NB4 (cell line): ENCODE measurements around the gene BTBD9.

Source experiments
- DNase-seq: peaks from one replicate; pipeline ENCODE4 v3.0.0; 2010; ENCODE audit warnings: low read depth
- H3K4me3 ChIP-seq: one replicate; pipeline ENCODE4 v1.5.1; 2011; ENCODE audit warnings: mild to moderate bottlenecking, low read depth, low read length, moderate library complexity
- CTCF ChIP-seq: IDR thresholded peaks from one replicate; pipeline ENCODE4 v1.5.1; 2012; ENCODE audit warnings: low read depth, low read length
- MYC ChIP-seq: IDR thresholded peaks from 2 replicates; pipeline ENCODE4 v1.6.1; 2011; ENCODE audit warnings: low read depth, low read length
- POLR2A ChIP-seq: IDR thresholded peaks from 2 replicates; pipeline ENCODE4 v1.6.1; 2011; ENCODE audit warnings: mild to moderate bottlenecking; ENCODE audit not compliant: insufficient read length; ENCODE audit errors: extremely low read depth
- TF ChIP-seq, protein P1 (sequence below): IDR thresholded peaks from 2 replicates; pipeline ENCODE4 v1.6.1; 2011; ENCODE audit warnings: low read depth, low read length

Gene BTBD9

DNA sequence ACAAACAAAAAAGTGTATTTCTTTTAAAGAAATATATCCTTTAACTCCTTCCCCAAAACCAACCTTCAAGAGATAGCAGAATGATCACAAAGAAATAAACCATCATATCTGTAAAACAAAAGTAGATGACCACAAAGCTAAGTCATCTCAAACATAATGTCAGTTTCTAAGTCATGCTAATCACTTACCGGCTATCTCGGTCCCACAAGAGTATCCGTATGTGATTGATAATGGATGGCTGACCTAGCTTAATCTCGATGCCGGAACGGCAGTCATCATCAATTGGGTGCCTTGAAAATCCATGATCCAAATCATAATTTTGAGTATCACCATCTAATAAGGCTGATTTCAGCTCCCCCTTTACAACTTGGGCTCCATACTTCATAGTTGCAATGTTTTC, 59.7 kb downstream of the BTBD9 start:
- TF ChIP-seq MYC = no peak
- no peak for TF ChIP-seq CTCF
- no peak for TF ChIP-seq POLR2A
- TF ChIP-seq, protein P1, sequence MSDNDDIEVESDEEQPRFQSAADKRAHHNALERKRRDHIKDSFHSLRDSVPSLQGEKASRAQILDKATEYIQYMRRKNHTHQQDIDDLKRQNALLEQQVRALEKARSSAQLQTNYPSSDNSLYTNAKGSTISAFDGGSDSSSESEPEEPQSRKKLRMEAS = no peak
- H3K4me3 ChIP-seq = no peak overlapping the region
- DNase-seq = no peak

DNA sequence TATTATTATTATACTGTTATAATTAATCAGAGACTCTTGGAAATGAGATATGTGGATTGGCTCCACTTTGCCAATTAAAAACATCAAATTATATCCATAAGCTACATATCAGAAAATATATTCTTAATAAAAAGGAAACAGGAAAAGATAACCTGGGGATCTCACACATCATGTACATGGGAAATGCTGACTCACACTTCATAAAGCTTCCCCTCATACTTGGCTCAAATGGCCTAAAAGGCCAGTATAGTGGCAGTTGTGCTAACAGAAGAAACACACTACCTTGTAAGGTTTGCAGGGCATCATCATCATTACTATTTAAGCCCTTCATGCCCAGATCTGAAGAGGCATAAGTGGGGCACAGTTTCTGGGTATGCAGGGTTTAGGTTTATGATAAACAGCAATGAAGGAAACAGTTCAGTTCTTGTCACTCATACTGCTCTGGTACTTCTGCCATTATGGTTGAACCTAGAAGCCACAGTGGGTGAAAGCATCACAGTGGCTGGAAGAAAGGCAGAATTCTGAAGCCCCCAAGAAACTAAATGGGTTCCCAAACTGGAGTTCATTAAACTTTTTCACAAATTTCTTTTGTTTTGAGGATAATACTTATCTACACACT, 60.6 kb downstream of the BTBD9 start:
- TF ChIP-seq MYC (no peak), POLR2A (no peak), CTCF (no peak)
- TF ChIP-seq, protein P1 = no peak
- DNase-seq = peak; percentile 8
- H3K4me3 ChIP-seq = no peak overlapping the region

- H3K4me3 ChIP-seq = no peak overlapping the region
- no peak for DNase-seq
- no peak for TF ChIP-seq MYC
- no peak for TF ChIP-seq CTCF
- TF ChIP-seq, protein P1 = no peak
- no peak for TF ChIP-seq POLR2A
Observed at GRCh38 chr6:38578075-38578474, 61.7 kb downstream of the BTBD9 start.

DNA sequence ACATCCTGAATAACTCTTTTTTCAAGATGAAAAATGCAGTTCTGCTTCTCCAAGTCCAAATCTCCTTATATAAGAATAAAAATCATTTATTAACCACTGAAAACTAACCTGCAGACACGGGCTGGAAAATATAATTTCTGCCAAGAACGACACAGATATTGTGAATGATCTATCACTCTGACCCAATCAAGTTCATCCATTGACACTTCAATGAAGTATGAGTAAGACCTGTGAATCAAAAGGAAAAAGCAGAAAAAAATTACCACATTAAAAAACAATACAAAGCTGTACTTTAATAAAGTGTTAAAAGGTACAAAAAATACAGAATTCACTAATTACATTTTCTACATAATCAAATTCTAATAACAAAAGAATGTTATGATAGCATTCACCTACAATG, 62.2 kb downstream of the BTBD9 start:
- TF ChIP-seq, protein P1 = no peak
- TF ChIP-seq MYC (no peak), CTCF (no peak), POLR2A (no peak)
- no peak overlapping the region for H3K4me3 ChIP-seq
- no peak for DNase-seq

GRCh38 chr6:38573801-38574395, 65.8 kb downstream of the BTBD9 start:
- TF ChIP-seq POLR2A (no peak), MYC (no peak), CTCF (no peak)
- TF ChIP-seq, protein P1 = no peak
- no peak overlapping the region for H3K4me3 ChIP-seq
- no peak for DNase-seq
